HG03460 (cell line): ENCODE data around the gene BRD2.

Experiments used
- ATAC-seq: cut with Tn5 transposase; IDR thresholded peaks from one replicate; pipeline ENCODE4 v1.9.1; 2021; ENCODE audit not compliant: unreplicated experiment

Gene BRD2

DNA sequence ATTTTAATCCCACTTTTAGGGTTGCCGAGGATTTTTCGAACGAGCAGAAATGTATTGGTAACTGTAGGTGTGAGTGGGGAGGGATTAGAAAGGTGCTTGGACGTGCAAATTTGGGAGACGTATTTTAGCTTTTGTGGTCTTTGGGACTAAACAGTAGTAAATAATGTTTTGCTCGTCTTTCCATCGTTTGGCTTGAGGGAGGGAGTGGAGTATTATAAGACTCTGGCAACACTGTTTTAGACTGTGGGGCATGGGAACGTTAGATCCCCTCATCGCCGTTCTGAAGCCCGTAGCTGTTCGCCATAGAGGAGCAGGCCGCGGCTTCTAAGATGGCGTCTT lies 2.8 kb downstream of the BRD2 start:
- no peak for ATAC-seq

DNA sequence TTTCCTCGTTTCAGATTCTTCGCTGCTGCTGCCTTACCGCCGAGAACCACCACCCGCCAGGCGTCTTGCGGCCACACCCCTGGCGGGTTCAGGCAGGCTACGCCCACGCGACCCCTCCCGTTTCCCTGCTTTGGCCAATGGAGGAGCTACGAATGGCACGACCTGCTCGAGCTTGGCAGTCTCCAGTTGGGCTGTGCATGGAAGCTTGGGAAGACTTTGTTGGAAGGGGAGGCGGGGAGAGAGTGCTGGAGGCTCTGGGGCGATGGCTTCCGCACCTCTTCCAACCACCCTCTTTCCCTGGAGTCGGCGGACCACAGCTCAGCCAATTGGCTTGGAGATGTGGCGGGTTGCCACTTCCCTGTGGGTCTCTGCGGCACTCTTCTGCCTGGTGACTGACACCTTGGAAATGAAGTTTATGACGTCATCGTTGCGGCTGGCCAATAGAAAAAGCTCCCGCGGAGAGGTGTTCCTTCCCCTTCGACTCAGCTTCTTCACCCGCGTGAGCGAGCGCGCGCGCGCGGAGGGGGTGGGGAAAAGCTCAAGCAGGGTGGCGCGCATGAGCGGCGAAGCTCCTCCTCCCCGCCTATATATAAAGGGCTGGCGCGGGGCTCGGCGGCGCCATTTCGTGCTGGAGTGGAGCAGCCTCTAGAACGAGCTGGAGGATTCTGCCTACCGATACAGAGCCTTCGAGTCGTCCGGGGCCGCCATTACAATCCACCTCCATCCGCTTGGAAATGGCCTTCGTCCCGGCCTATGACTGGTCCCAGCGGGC lies 3.4 kb downstream of the BRD2 start:
- peak; percentile 38 for ATAC-seq

DNA sequence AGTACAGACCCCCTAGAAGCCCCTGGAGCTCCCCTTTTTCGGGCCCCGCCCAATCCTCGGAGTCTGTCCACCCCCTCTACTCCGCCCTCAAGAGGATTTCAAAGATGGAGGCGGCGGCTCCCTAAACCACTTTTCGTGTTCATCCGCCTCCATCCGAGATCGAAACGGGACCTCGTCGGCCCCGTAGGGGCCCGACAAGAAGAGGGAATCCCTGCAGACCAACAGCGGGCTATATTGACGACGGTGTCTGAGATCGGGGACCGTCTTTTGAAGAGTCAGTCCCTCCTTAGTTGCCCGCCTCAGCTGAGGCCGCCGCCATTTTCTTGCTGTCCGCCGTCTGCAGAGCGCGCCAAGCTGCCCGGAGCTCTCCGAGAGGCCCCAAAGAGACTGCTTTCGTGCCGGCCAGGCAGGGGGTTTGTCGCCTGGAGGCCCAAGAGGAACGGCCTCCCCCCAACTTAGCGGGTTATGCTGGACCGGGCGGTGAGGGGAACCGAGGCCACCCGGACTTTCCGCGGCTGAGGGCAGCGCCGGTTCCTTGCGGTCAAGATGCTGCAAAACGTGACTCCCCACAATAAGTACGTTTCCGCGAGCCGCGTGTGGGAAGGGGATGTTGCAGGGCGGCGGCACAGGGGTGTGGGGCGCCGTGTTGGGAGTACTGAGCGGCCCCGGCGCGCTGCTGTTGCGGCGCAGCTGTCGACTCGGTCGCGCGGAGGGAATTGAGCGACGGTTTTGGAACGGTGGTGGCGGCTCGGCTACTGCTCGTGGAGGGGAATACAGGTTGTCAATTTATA lies 4.2 kb downstream of the BRD2 start:
- ATAC-seq: peak; percentile 1

DNA sequence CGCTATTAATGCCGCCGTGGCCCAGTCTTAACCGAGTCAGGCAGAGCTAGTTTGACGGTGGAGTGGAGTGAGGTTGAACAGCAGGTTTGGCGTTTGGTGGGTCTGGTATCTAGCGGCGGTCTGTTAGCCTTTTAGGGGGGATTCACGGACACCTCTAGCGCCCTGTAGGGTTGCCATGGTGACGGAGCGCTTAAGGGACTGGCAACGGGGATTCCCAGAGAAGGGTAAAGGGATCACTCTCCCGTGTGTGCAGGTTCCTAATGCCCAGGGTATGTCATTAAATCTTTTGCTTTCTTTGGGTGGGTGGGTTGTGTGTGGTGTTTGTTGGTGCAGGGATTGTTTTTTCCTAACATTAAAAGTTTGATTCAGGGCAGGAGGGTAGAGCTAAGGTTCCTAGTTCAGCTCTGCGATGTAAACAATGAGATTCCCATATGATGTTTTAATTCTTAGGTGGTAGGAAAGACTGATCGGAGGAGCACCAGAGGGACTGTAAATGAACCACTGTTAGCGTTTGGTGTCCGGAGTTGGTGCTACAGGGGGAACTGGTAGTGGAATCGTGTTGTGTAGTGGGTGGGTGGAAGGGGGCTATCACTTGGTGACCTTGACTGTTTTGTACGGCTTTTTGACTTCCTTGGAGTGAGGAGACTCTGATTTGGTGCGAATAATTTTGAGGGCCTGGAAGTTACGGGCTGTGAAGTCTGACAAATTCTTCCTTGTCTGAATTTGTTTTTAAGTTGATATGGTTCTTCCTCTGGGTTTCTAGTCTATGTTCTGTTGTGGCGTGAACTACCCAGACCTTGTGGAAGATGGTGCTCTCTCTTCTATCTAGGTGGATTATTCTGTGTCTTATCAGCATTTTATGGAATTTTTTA lies 5.0 kb downstream of the BRD2 start:
- ATAC-seq: no peak

DNA sequence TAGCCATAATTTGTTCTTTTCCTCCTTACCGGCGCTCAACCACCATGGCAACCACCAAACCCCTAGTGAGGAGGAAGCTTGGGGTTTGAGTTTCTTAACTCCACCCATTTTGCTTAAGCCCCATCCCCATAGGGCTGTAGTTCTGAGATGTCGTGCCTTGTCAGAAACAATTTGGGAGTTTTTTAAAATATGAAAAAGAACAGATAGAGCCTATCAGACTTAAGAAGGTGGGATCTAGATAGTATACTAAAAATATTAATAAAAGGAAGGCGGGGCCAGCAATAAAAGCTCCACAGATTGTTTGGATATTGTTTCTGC lies 5.6 kb downstream of the BRD2 start:
- ATAC-seq: no peak

DNA sequence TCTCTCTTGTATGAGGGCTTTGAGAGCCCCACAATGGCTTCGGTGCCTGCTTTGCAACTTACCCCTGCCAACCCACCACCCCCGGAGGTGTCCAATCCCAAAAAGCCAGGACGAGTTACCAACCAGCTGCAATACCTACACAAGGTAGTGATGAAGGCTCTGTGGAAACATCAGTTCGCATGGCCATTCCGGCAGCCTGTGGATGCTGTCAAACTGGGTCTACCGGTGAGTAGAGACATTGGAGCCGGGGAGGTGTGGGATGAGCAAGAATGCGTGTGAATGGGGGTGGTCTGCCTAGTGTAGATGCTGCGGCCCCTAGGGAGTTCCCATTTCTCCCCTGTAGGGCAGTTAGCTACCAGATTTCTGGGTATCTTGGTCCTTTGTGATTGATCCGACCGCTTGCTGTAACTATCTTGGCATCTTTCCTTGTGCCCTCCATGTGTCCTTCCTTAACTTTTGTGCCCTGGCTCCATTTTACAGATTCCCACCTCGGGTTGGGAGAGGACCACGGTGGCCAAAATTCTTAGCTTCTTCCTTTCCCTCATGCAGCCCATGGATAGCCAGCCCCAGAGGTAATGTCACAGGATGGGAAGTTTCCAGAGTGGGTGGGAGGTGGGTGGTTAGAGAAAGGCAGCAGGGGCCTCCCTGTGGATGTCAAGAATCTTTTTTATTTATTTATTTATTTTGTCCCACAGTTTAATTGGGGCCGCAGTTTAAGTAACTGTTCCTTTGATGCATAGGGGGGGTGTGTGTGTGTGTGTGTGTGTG lies 6.3 kb downstream of the BRD2 start:
- no peak for ATAC-seq

DNA sequence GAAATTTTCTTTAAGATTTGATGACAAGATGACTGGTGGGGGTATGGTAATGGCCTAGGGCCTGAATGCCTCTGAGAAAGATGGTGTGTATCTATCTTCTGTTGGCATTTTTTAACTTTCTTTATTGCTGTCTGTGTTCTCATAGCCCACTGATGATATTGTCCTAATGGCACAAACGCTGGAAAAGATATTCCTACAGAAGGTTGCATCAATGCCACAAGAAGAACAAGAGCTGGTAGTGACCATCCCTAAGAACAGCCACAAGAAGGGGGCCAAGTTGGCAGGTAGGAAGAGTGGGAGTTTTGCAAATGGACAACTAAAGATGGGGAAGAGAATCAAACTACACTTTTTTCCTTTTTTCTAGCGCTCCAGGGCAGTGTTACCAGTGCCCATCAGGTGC lies 7.5 kb downstream of the BRD2 start:
- no peak for ATAC-seq

DNA sequence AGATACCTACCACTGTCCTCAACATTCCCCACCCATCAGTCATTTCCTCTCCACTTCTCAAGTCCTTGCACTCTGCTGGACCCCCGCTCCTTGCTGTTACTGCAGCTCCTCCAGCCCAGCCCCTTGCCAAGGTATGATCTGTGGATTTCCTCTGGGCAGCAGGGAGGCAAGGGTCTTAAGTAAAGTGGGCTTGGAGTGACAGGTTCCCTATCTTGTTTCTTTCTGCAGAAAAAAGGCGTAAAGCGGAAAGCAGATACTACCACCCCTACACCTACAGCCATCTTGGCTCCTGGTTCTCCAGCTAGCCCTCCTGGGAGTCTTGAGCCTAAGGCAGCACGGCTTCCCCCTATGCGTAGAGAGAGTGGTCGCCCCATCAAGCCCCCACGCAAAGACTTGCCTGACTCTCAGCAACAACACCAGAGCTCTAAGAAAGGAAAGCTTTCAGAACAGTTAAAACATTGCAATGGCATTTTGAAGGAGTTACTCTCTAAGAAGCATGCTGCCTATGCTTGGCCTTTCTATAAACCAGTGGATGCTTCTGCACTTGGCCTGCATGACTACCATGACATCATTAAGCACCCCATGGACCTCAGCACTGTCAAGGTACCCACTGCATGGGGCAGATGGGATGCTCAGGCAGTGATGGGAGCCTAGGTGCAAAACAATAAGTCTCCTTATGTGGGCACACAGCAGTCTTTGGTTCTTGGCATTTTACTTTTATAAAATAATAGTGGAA lies 8.1 kb downstream of the BRD2 start:
- ATAC-seq: no peak

DNA sequence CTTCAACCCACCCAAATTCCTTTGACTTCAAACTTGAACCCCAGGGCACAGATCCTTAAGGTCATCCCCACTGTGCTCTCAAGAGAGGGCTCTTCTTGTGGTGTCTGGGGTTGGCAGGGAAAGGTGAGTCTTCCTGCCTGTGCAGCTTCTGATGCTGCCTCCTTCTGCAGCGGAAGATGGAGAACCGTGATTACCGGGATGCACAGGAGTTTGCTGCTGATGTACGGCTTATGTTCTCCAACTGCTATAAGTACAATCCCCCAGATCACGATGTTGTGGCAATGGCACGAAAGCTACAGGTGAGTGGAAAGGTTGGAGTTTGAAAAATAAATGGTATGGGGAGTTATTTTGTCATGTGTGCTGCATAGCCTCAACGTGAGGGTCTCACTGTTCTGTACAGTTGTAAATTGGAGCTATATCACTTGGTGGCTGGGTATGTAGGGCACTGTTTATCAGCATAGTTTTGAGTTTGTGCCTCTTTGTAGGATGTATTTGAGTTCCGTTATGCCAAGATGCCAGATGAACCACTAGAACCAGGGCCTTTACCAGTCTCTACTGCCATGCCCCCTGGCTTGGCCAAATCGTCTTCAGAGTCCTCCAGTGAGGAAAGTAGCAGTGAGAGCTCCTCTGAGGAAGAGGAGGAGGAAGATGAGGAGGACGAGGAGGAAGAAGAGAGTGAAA lies 9.0 kb downstream of the BRD2 start:
- ATAC-seq: no peak

DNA sequence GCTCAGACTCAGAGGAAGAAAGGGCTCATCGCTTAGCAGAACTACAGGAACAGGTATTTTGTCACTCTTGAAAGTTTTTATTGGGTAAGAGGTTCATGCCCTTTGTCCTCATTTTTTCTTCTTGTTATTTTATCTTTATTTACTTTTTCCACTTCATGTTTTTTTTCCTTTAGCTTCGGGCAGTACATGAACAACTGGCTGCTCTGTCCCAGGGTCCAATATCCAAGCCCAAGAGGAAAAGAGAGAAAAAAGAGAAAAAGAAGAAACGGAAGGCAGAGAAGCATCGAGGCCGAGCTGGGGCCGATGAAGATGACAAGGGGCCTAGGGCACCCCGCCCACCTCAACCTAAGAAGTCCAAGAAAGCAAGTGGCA lies 9.5 kb downstream of the BRD2 start:
- no peak for ATAC-seq

DNA sequence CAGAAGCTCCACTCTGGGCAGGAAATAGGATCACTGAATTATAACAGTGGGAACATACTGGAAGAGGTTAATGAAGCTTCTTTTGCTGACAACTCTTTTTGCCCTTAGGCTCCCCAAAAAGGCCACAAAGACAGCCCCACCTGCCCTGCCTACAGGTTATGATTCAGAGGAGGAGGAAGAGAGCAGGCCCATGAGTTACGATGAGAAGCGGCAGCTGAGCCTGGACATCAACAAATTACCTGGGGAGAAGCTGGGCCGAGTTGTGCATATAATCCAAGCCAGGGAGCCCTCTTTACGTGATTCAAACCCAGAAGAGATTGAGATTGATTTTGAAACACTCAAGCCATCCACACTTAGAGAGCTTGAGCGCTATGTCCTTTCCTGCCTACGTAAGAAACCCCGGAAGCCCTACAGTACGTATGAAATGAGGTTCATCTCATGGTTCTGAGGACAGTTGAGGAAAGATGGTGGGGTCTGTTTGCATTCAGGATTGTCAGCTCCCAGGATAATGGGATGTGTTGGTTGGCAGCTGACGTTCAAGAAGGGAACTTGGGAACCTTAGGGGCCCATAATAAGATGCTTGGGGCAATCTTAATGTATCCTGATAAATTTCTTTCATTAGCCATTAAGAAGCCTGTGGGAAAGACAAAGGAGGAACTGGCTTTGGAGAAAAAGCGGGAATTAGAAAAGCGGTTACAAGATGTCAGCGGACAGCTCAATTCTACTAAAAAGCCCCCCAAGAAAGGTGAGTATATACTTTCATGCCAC lies 11.5 kb downstream of the BRD2 start:
- ATAC-seq: no peak

DNA sequence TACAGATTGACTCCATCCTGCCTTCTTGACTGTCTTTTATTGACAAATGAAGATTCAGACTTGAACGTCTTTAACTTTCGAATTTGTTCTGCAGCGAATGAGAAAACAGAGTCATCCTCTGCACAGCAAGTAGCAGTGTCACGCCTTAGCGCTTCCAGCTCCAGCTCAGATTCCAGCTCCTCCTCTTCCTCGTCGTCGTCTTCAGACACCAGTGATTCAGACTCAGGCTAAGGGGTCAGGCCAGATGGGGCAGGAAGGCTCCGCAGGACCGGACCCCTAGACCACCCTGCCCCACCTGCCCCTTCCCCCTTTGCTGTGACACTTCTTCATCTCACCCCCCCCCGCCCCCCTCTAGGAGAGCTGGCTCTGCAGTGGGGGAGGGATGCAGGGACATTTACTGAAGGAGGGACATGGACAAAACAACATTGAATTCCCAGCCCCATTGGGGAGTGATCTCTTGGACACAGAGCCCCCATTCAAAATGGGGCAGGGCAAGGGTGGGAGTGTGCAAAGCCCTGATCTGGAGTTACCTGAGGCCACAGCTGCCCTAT lies 12.2 kb downstream of the BRD2 start:
- ATAC-seq: no peak

DNA sequence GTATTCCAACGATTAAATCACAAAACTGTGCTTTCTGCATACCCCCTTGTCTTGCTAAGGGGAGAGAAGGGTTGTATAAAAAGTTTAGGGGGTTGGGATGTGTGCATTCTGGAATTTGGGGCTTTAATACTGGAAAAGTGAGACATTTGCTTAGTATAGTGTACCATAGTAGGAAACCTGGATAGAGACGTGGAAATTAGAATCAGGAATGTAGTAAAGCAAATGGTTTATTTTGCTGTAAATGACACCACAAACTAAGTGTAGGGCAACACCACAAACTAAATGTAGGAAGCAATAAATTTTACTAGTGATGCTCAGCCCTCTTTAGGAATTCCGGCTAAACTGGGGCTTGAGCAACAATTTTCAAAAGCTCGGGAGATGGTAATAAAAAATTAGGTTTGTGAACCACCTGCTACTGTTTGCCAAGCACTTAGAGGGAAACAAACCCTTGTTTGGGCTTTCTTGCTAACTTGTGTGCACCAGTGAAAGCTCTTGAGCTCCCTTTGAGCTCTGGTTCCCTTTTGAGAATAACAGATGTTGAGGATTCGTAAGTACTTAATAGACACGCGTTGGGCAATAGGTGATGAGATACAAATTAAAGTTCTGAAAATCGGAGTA lies 13.8 kb downstream of the BRD2 start:
- ATAC-seq: no peak

DNA sequence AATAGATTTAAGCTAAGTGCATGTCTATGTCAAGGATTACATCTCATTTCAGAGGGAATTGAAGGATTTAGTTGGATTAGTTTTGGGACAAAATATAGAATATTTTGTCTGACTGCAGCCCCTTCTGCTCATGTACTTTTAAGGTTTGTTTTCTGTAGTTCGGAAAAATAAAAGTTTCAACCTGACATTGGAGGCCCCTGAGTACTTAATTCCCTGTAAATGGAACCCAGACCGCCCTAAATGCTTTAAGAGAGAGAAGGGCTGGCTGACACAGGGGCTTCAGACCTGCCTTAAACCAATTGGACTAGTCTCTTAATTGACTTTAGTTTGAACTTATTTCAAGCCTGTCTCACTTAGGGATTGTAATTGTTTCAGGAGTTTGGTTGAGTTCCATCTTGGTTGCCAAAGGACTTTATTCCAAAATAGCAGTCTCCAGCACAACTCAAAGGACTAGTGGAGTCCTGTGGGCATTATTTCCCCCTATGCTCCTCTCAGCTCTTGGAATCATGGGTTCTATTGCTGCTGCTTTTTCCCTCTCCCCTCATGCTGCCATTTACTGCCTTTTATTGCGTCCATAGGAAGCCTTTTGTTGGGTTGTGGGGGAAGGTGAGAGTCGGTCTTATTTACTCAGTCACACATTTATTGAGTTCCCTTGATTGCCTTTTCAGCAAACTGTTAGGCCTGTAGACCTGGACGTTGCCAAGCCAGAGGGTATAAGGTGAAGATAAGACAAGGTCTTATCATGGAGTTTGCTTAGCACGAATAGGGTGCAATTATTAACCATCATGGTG lies 14.5 kb downstream of the BRD2 start:
- no peak for ATAC-seq

DNA sequence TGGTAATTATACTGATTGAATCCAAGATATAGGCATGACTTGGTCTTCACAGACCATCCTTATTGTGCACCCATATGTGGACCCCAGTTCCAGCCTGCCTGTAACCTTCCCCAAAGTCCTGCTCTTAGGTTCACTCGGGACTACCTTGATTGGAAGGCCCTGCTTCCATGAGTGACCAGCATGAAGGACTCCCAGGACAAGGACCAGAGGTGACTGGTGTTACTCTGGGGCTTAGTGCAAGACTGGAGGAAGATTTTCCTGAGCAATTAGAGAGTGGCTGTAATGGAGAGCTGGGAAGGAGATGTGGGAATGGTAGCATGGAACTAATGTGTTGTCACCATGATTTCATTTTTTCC lies 15.1 kb downstream of the BRD2 start:
- no peak for ATAC-seq

DNA sequence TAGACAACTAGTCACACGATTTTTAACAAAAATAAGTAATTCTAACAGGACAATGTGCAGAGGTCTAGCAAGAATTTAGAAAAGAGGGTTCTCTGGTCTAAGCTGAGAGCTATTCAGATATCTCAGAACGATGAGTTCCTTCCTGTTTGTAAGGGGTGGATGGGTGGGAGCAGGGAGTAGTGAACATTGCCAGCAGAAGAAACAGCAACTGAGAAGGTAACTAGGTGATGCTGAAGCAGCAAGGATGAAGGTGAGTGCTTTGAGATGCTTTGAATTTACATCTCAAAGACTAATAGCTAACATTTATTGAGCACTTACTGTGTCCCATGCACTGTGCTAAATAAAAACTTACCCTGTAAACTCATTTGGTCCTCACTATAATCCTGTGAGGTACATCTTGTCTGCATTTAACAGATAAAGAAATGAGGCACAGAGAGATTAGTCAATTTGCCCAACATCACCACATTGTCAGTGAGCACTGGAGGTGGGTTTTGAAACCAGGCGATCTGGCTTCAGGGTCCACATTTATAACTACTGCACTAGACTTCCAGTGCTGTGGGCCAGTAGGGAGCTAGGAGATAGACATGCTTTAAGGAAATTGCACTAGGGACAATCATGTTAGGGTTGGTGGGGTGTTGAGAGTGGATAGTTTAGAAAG lies 15.7 kb downstream of the BRD2 start:
- ATAC-seq: no peak
